Astrocyte (in vitro differentiated cells and primary cell): ENCODE results near the gene LDLRAD4. TPM values are rescaled to one million over a fixed set of nuclear protein-coding genes. Genes with fewer than 3 reads are reported as not detected.

Experiments used
- DNase-seq: peaks from one replicate; pipeline ENCODE4 v3.0.0-alpha.2; 2010; ENCODE audit warnings: low read depth
- FAIRE-seq: peaks from 2 replicates; lab custom pipeline; 2011; peaks lifted over from hg19 to GRCh38; lab: Jason Lieb, UNC
- H2AFZ ChIP-seq: 2 replicates; pipeline ENCODE4 v1.6.0; 2012; ENCODE audit warnings: low read depth, low read length, inconsistent platforms
- H3K27ac ChIP-seq: 2 replicates; pipeline ENCODE4 v1.5.1; 2011; ENCODE audit warnings: low read depth, low read length, inconsistent platforms
- H3K27me3 ChIP-seq: 2 replicates; pipeline ENCODE4 v1.6.0; 2011; ENCODE audit warnings: low read length, inconsistent platforms; ENCODE audit not compliant: insufficient read depth
- H3K36me3 ChIP-seq: 2 replicates; pipeline ENCODE4 v1.5.1; 2011; ENCODE audit warnings: low read length, inconsistent platforms; ENCODE audit not compliant: insufficient read depth
- H3K4me1 ChIP-seq: 2 replicates; pipeline ENCODE4 v1.5.1; 2011; ENCODE audit warnings: low read length, inconsistent platforms; ENCODE audit not compliant: insufficient read depth
- H3K4me2 ChIP-seq: 2 replicates; pipeline ENCODE4 v1.6.0; 2012; ENCODE audit warnings: low read length, inconsistent platforms
- H3K4me3 ChIP-seq: 2 replicates; pipeline ENCODE4 v1.5.1; 2011; ENCODE audit warnings: low read depth, mild to moderate bottlenecking, low read length, inconsistent platforms; ENCODE audit not compliant: insufficient read depth
- H3K79me2 ChIP-seq: 2 replicates; pipeline ENCODE4 v1.6.0; 2012; ENCODE audit warnings: mild to moderate bottlenecking, low read length, inconsistent platforms; ENCODE audit not compliant: insufficient read depth
- H3K9ac ChIP-seq: 2 replicates; pipeline ENCODE4 v1.6.0; 2012; ENCODE audit warnings: mild to moderate bottlenecking, low read length, inconsistent platforms
- H3K9me3 ChIP-seq: 2 replicates; pipeline ENCODE4 v1.5.1; 2012; ENCODE audit warnings: low read depth, mild to moderate bottlenecking, low read length, inconsistent platforms; ENCODE audit not compliant: insufficient read depth
- H4K20me1 ChIP-seq: 2 replicates; pipeline ENCODE4 v1.6.0; 2012; ENCODE audit warnings: low read length, inconsistent platforms; ENCODE audit not compliant: insufficient read depth
- H3K27ac Mint-ChIP-seq: one replicate; pipeline ENCODE4 v1.8.0; 2021; ENCODE audit warnings: mild to moderate bottlenecking, mixed read lengths; ENCODE audit not compliant: unreplicated experiment
- H3K27me3 Mint-ChIP-seq: one replicate; pipeline ENCODE4 v1.8.0; 2021; ENCODE audit warnings: low read depth, mixed read lengths; ENCODE audit not compliant: unreplicated experiment
- H3K36me3 Mint-ChIP-seq: one replicate; pipeline ENCODE4 v1.8.0; 2021; ENCODE audit warnings: low read depth, mixed read lengths; ENCODE audit not compliant: unreplicated experiment
- H3K4me1 Mint-ChIP-seq: one replicate; pipeline ENCODE4 v1.8.0; 2021; ENCODE audit warnings: low read depth, mixed read lengths; ENCODE audit not compliant: unreplicated experiment
- H3K4me3 Mint-ChIP-seq: one replicate; pipeline ENCODE4 v1.8.0; 2021; ENCODE audit warnings: mild to moderate bottlenecking, moderate library complexity, mixed read lengths; ENCODE audit not compliant: unreplicated experiment
- H3K9me3 Mint-ChIP-seq: one replicate; pipeline ENCODE4 v1.8.0; 2021; ENCODE audit warnings: mild to moderate bottlenecking, mixed read lengths; ENCODE audit not compliant: unreplicated experiment
- EZH2 ChIP-seq: IDR thresholded peaks from 2 replicates; pipeline ENCODE4 v1.6.1; 2012; ENCODE audit warnings: mild to moderate bottlenecking, low read length, inconsistent platforms; ENCODE audit not compliant: insufficient read depth
- total RNA-seq: library from RNA; stranded (reverse); gene quantifications from 2 replicates; pipeline ENCODE4 v1.2.1, GENCODE V29; 2021
- TF ChIP-seq, protein P1 (sequence below): IDR thresholded peaks from 2 replicates; pipeline ENCODE4 v1.5.1; 2011; ENCODE audit warnings: low read depth, mild to moderate bottlenecking, inconsistent platforms, low read length, moderate library complexity; ENCODE audit not compliant: insufficient read depth

Gene LDLRAD4
- total RNA-seq, 1 donor from 2014 or later: 26.0 TPM

DNA sequence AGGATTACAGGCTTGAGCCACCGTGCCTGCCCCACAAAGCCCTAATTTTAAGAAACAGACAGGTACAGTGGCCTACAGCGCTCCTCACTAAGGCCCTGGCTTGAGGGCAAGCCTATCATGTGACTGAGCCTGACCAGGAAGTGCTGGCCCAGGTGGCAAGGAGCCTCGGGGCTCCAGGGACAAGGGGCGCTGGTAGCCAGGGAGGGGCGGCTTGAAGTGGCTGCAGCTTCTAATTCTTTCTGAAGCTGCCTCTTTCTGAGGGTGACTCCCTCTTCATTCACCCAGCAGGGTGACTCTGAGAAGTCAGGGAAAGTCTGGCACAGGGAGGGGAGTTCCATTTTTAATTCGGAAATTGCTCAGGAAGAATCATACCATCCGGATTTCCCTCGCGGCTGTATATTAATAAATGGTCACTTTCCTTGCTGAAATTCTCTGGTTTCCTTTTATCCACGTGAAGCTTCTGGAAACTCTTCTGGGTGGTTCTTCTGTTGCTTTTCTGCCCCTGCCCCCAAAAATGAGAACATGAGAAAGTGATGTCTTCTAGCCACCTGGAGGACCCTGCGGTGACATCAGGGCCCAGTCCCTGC lies 392.1 kb downstream of the LDLRAD4 start:
- H4K20me1 ChIP-seq: peaks cover 7% of the 10 kb centered on the region
- peak overlapping the region; percentile 30 for H3K27ac Mint-ChIP-seq
- no peak for TF ChIP-seq EZH2
- TF ChIP-seq, protein P1, sequence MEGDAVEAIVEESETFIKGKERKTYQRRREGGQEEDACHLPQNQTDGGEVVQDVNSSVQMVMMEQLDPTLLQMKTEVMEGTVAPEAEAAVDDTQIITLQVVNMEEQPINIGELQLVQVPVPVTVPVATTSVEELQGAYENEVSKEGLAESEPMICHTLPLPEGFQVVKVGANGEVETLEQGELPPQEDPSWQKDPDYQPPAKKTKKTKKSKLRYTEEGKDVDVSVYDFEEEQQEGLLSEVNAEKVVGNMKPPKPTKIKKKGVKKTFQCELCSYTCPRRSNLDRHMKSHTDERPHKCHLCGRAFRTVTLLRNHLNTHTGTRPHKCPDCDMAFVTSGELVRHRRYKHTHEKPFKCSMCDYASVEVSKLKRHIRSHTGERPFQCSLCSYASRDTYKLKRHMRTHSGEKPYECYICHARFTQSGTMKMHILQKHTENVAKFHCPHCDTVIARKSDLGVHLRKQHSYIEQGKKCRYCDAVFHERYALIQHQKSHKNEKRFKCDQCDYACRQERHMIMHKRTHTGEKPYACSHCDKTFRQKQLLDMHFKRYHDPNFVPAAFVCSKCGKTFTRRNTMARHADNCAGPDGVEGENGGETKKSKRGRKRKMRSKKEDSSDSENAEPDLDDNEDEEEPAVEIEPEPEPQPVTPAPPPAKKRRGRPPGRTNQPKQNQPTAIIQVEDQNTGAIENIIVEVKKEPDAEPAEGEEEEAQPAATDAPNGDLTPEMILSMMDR: no peak
- no peaks in the 10 kb centered on the region for H3K79me2 ChIP-seq
- H3K36me3 Mint-ChIP-seq: peaks cover 10% of the 10 kb centered on the region
- H3K27me3 ChIP-seq: peaks cover 20% of the 10 kb centered on the region
- peak overlapping the region; percentile 72 for H3K9ac ChIP-seq
- H3K9me3 Mint-ChIP-seq: peaks cover 4% of the 10 kb centered on the region
- H3K4me1 ChIP-seq: peaks cover 15% of the 10 kb centered on the region
- H3K27ac ChIP-seq: no peak overlapping the region
- DNase-seq: no peak
- H3K36me3 ChIP-seq: no peaks in the 10 kb centered on the region
- peaks cover 38% of the 10 kb centered on the region for H3K4me1 Mint-ChIP-seq
- no peak overlapping the region for H2AFZ ChIP-seq
- H3K9me3 ChIP-seq: no peaks in the 10 kb centered on the region
- no peak for FAIRE-seq
- peak overlapping the region; percentile 34 for H3K4me3 ChIP-seq
- H3K4me2 ChIP-seq: peak overlapping the region; percentile 85
- H3K27me3 Mint-ChIP-seq: peaks cover 15% of the 10 kb centered on the region
- H3K4me3 Mint-ChIP-seq: no peak overlapping the region

DNA sequence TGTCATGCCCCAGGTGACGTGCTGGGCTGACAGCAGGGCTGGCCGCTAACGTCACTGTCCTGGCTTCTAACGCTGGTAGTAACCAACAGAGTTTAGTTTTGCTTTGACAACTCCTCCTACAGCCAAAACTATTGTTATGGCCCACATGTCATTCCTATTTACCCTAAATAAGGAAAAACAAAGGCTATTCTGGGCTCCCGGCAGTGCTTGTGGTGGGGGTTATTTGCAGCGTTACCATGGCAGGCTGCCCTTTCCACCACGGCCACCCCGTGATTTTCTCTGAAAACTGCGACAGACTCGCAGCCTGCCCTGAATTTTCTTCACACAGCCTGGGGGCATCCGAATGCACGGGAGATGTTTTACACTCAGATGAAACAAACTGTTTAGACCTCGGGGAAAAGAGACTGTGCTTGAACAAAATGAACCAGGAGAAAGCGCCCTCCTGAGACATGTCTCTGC lies 392.6 kb downstream of the LDLRAD4 start:
- Histone ChIP-seq H3K9ac (peak overlapping the region; percentile 72), H3K36me3 (no peaks in the 10 kb centered on the region), H3K79me2 (no peaks in the 10 kb centered on the region), H3K4me1 (peaks cover 15% of the 10 kb centered on the region), H2AFZ (peak overlapping the region; percentile 67), H3K9me3 (no peaks in the 10 kb centered on the region), H3K27me3 (peaks cover 18% of the 10 kb centered on the region), H3K27ac (no peak overlapping the region), H3K4me3 (peak overlapping the region; percentile 34), H3K4me2 (peak overlapping the region; percentile 85), H4K20me1 (peaks cover 7% of the 10 kb centered on the region)
- TF ChIP-seq EZH2: no peak
- TF ChIP-seq, protein P1: no peak
- Mint-ChIP-seq H3K27me3 (peaks cover 15% of the 10 kb centered on the region), H3K36me3 (peaks cover 10% of the 10 kb centered on the region), H3K27ac (peak overlapping the region; percentile 30), H3K4me1 (peaks cover 43% of the 10 kb centered on the region), H3K4me3 (peak overlapping the region; percentile 36), H3K9me3 (peaks cover 4% of the 10 kb centered on the region)
- peak; percentile 35 for DNase-seq
- FAIRE-seq: no peak

DNA sequence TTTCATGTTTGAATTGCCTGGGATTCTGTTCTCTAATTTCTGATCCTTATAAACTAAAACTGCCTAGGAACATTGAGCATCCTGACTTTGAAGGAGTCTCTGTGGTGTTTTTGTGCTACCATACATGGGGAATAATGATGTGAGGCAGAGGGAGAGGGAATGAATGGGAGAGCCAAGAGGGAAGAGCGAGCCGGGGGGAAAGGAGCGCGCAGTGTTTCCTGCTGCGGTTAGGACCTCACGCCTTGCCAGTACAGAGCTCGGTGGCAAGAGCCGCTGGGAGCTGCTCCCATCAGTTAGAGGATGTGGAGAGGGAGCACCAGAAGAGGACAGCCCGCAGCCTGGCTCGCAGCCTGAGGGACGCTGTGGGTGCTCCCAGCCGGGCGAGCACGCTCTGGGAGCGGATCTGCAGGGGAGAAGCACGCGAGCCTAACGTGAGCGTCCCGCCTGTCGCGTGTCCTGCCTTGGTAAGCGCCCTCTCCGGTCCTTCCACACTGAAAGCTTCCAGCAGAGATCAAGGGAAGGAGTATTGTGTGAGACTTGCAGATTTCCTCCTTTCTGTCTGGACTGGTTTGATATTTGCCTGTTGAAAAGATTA lies 393.1 kb downstream of the LDLRAD4 start:
- Histone ChIP-seq H3K9ac (peak overlapping the region; percentile 72), H3K27ac (no peak overlapping the region), H3K9me3 (no peaks in the 10 kb centered on the region), H3K4me1 (peaks cover 15% of the 10 kb centered on the region), H3K27me3 (peaks cover 15% of the 10 kb centered on the region), H2AFZ (peak overlapping the region; percentile 67), H3K36me3 (no peaks in the 10 kb centered on the region), H4K20me1 (peaks cover 7% of the 10 kb centered on the region), H3K79me2 (no peaks in the 10 kb centered on the region), H3K4me2 (peak overlapping the region; percentile 85), H3K4me3 (peak overlapping the region; percentile 34)
- TF ChIP-seq, protein P1: no peak
- no peak for TF ChIP-seq EZH2
- Mint-ChIP-seq H3K4me3 (peak overlapping the region; percentile 36), H3K27me3 (peaks cover 12% of the 10 kb centered on the region), H3K4me1 (peaks cover 46% of the 10 kb centered on the region), H3K9me3 (peaks cover 4% of the 10 kb centered on the region), H3K36me3 (peaks cover 10% of the 10 kb centered on the region), H3K27ac (peak overlapping the region; percentile 30)
- peak; percentile 55 for DNase-seq
- no peak for FAIRE-seq
